ENCODE results near the gene TEDC1. TPM values are rescaled to one million over a fixed set of nuclear protein-coding genes. Genes with fewer than 3 reads are reported as not detected.

Gene TEDC1
- polyA plus RNA-seq, 1 donor (not counting 4 experiments of a cell fraction or from before 2014, with no cell fraction given) = 5.0 TPM

- Histone ChIP-seq H3K36me3 (ENCODE audit: control insufficient read depth in 2 of 2, extremely low read depth in 1 of 2, insufficient read depth in 2 of 2, low read length in 2 of 2) (peaks cover 0 to 7% of the 10 kb centered on the region in 2 experiments), H3K9me3 (ENCODE audit: control insufficient read depth, low read depth, low read length) (no peaks in the 10 kb centered on the region), H3K4me1 (ENCODE audit: control insufficient read depth, extremely low read depth, insufficient read depth, low read length) (peaks cover 17% of the 10 kb centered on the region), H3K79me2 (ENCODE audit: control insufficient read depth, insufficient read depth, low read length) (no peaks in the 10 kb centered on the region), H3K4me2 (ENCODE audit: control insufficient read depth, extremely low read depth, insufficient read depth, low read depth, low read length) (no peak overlapping the region), H3K4me3 (ENCODE audit: control insufficient read depth in 2 of 3, extremely low read depth in 1 of 3, insufficient read depth in 2 of 3, low read depth in 1 of 3, low read length in 3 of 3) (no peak overlapping the region), H3K27ac (ENCODE audit: control insufficient read depth, insufficient read depth, low read length) (no peak overlapping the region), H3K9ac (ENCODE audit: control insufficient read depth, extremely low read depth, insufficient read depth, low read length) (no peak overlapping the region), H2AFZ (ENCODE audit: control insufficient read depth, low read length) (no peak overlapping the region), H4K20me1 (ENCODE audit: control insufficient read depth, extremely low read depth, insufficient read depth, low read length) (peaks cover 4% of the 10 kb centered on the region), H3K27me3 (ENCODE audit: control insufficient read depth, extremely low read depth, insufficient read depth, low read length) (peaks cover 11% of the 10 kb centered on the region), H3K9me1 (ENCODE audit: control insufficient read depth, extremely low read depth, insufficient read depth, low read length) (no peaks in the 10 kb centered on the region)
- dilution Hi-C loops (cut with MboI; ENCODE audit: extremely low pct_ligation_motif_present, low sequenced_read_pairs) = no loop called here
- TF ChIP-seq CTCF (optimal IDR thresholded peaks at IDR 0.05 in 1 of 3, IDR thresholded peaks at IDR 0.05 in 1 of 3, conservative IDR thresholded peaks at IDR 0.05 in 1 of 3; ENCODE audit: extremely low read depth in 1 of 3, insufficient read depth in 2 of 3, low read length in 3 of 3) (no peak), EZH2 (IDR thresholded peaks at IDR 0.05; ENCODE audit: low read length) (no peak)
- FAIRE-seq = no peak
- DNase-seq (ENCODE audit: low read depth, low spot score) = no peak
These were observed 18.5 kb upstream of the TEDC1 start for GRCh38 chr14:105472486-105472991.

GRCh38 chr14:105473033-105473676 lies 17.9 kb upstream of the TEDC1 start:
- Histone ChIP-seq H4K20me1 (ENCODE audit: control insufficient read depth, extremely low read depth, insufficient read depth, low read length) (peaks cover 4% of the 10 kb centered on the region), H3K9ac (ENCODE audit: control insufficient read depth, extremely low read depth, insufficient read depth, low read length) (no peak overlapping the region), H3K9me3 (ENCODE audit: control insufficient read depth, low read depth, low read length) (no peaks in the 10 kb centered on the region), H3K9me1 (ENCODE audit: control insufficient read depth, extremely low read depth, insufficient read depth, low read length) (no peaks in the 10 kb centered on the region), H3K4me3 (ENCODE audit: control insufficient read depth in 2 of 3, extremely low read depth in 1 of 3, insufficient read depth in 2 of 3, low read depth in 1 of 3, low read length in 3 of 3) (peak overlapping the region in 2 of 3 experiments; percentile 57 to 64), H3K4me2 (ENCODE audit: control insufficient read depth, extremely low read depth, insufficient read depth, low read depth, low read length) (peak overlapping the region; percentile 61), H3K27ac (ENCODE audit: control insufficient read depth, insufficient read depth, low read length) (no peak overlapping the region), H3K4me1 (ENCODE audit: control insufficient read depth, extremely low read depth, insufficient read depth, low read length) (peaks cover 17% of the 10 kb centered on the region), H3K36me3 (ENCODE audit: control insufficient read depth in 2 of 2, extremely low read depth in 1 of 2, insufficient read depth in 2 of 2, low read length in 2 of 2) (peaks cover 0 to 5% of the 10 kb centered on the region in 2 experiments), H2AFZ (ENCODE audit: control insufficient read depth, low read length) (no peak overlapping the region), H3K27me3 (ENCODE audit: control insufficient read depth, extremely low read depth, insufficient read depth, low read length) (peaks cover 15% of the 10 kb centered on the region), H3K79me2 (ENCODE audit: control insufficient read depth, insufficient read depth, low read length) (no peaks in the 10 kb centered on the region)
- FAIRE-seq (no peak), DNase-seq (ENCODE audit: low read depth, low spot score) (no peak)
- dilution Hi-C loops (cut with MboI; ENCODE audit: extremely low pct_ligation_motif_present, low sequenced_read_pairs) = no loop called here
- TF ChIP-seq EZH2 (IDR thresholded peaks at IDR 0.05; ENCODE audit: low read length) (no peak), CTCF (optimal IDR thresholded peaks at IDR 0.05 in 1 of 3, IDR thresholded peaks at IDR 0.05 in 1 of 3, conservative IDR thresholded peaks at IDR 0.05 in 1 of 3; ENCODE audit: extremely low read depth in 1 of 3, insufficient read depth in 2 of 3, low read length in 3 of 3) (no peak)

Measured in keratinocyte (primary cell).